GM21619 (cell line): ENCODE data around the gene MLH3.
"Not testable (repeated sequence)": the region's sequence is repeated elsewhere in the genome, so short reads cannot be mapped to it uniquely, and the experiment has no call there.

Experiments used
- ATAC-seq: cut with Tn5 transposase; IDR thresholded peaks from one replicate; pipeline ENCODE4 v1.9.1; 2021; ENCODE audit not compliant: unreplicated experiment

MLH3 gene

GRCh38 chr14:75032939-75033338 is 18.3 kb downstream of the MLH3 start:
- ATAC-seq: no peak

GRCh38 chr14:75030147-75030546 is 21.1 kb downstream of the MLH3 start:
- ATAC-seq: no peak

GRCh38 chr14:75025876-75026275 is 25.4 kb downstream of the MLH3 start:
- ATAC-seq: no peak

GRCh38 chr14:75025082-75025481 is 26.2 kb downstream of the MLH3 start:
- no peak for ATAC-seq

GRCh38 chr14:75023108-75023507 is 28.2 kb downstream of the MLH3 start:
- ATAC-seq: no peak

- no peak for ATAC-seq
Observed at GRCh38 chr14:75022655-75023054, 28.6 kb downstream of the MLH3 start.

GRCh38 chr14:75018694-75019093 is 32.6 kb downstream of the MLH3 start:
- no peak for ATAC-seq

- no peak for ATAC-seq
Observed at GRCh38 chr14:75016815-75017214, 34.5 kb downstream of the MLH3 start.

GRCh38 chr14:75015496-75015895 is 35.8 kb downstream of the MLH3 start:
- no peak for ATAC-seq

- ATAC-seq: no peak
Observed at GRCh38 chr14:75013290-75013689, 38.0 kb downstream of the MLH3 start.

- ATAC-seq: no peak
Observed at GRCh38 chr14:75011356-75011994, 39.8 kb downstream of the MLH3 start.

GRCh38 chr14:75010472-75011093 is 40.7 kb downstream of the MLH3 start:
- no peak for ATAC-seq

GRCh38 chr14:75009176-75009575 is 42.1 kb downstream of the MLH3 start:
- no peak for ATAC-seq

- no peak for ATAC-seq
Observed at GRCh38 chr14:75005357-75005756, 45.9 kb downstream of the MLH3 start.

- no peak for ATAC-seq
Observed at GRCh38 chr14:75003250-75004027, 47.8 kb downstream of the MLH3 start.

- ATAC-seq: peak; percentile 93
Observed at GRCh38 chr14:75002392-75003249, 48.6 kb downstream of the MLH3 start, which contains the start of gene EIF2B2. Gene EIF2B2 (plus strand): TSS chr14:75002921. CDS start chr14:75002991, 70 bp downstream.

GRCh38 chr14:75001899-75002298 is 49.4 kb downstream of the MLH3 start:
- ATAC-seq: peak; percentile 1

- no peak for ATAC-seq
Observed at GRCh38 chr14:75001261-75001660, 50.0 kb downstream of the MLH3 start.

GRCh38 chr14:74995781-74996180 is 55.5 kb downstream of the MLH3 start:
- ATAC-seq: not testable (repeated sequence)

- ATAC-seq: not testable (repeated sequence)
Observed at GRCh38 chr14:74994182-74994581, 57.1 kb downstream of the MLH3 start.

- ATAC-seq: no peak
Observed at GRCh38 chr14:74988993-74989392, 62.3 kb downstream of the MLH3 start.
